H9 (cell line): Measurements from ENCODE around the gene ZNF217. TPM values are rescaled to one million over a fixed set of nuclear protein-coding genes. Genes with fewer than 3 reads are reported as not detected.

Source experiments
- DNase-seq: peaks from one replicate; pipeline ENCODE4 v3.0.0-alpha.2; 2017
- H2AFZ ChIP-seq: one replicate; pipeline ENCODE4 v1.6.1; 2013; ENCODE audit warnings: mild to moderate bottlenecking, low read length, control low read depth, moderate library complexity
- H2AK5ac ChIP-seq: 2 replicates; pipeline ENCODE4 v1.6.1; 2013; ENCODE audit warnings: low read length, control low read depth, mixed read lengths; ENCODE audit not compliant: insufficient read length
- H2BK120ac ChIP-seq: one replicate; pipeline ENCODE4 v1.6.1; 2013; ENCODE audit warnings: low read depth, mild to moderate bottlenecking, low read length, control low read depth, inconsistent platforms; ENCODE audit not compliant: poor library complexity, severe bottlenecking
- H2BK12ac ChIP-seq: 2 replicates; pipeline ENCODE4 v1.6.1; 2013; ENCODE audit warnings: low read length, control low read depth, mixed read lengths, low read depth; ENCODE audit not compliant: insufficient read length
- H2BK15ac ChIP-seq: 2 replicates; pipeline ENCODE4 v1.6.1; 2013; ENCODE audit warnings: low read depth, low read length, control low read depth
- H2BK20ac ChIP-seq: one replicate; pipeline ENCODE4 v1.6.1; 2013; ENCODE audit warnings: low read depth, mild to moderate bottlenecking, low read length, control low read depth, inconsistent platforms; ENCODE audit not compliant: poor library complexity, severe bottlenecking
- H2BK5ac ChIP-seq: 2 replicates; pipeline ENCODE4 v1.6.1; 2013; ENCODE audit warnings: low read length, control low read depth, mixed read lengths; ENCODE audit not compliant: insufficient read length
- H3K14ac ChIP-seq: 2 replicates; pipeline ENCODE4 v1.6.1; 2013; ENCODE audit warnings: low read length, control low read depth; ENCODE audit not compliant: insufficient read depth
- H3K18ac ChIP-seq: 2 replicates; pipeline ENCODE4 v1.6.1; 2013; ENCODE audit warnings: low read depth, mild to moderate bottlenecking, mixed read lengths, low read length, control low read depth; ENCODE audit not compliant: insufficient read length
- H3K23ac ChIP-seq: 2 replicates; pipeline ENCODE4 v1.6.1; 2013; ENCODE audit warnings: low read length, control low read depth, mixed read lengths, low read depth; ENCODE audit not compliant: insufficient read length
- H3K23me2 ChIP-seq: 2 replicates; pipeline ENCODE4 v1.6.1; 2013; ENCODE audit warnings: low read depth, mild to moderate bottlenecking, mixed read lengths, low read length, control low read depth; ENCODE audit not compliant: insufficient read length, poor library complexity, severe bottlenecking
- H3K27ac ChIP-seq: 2 replicates; pipeline ENCODE4 v1.5.1; 2013; ENCODE audit warnings: low read length, control low read depth, mixed read lengths, low read depth; ENCODE audit not compliant: insufficient read length
- H3K27me3 ChIP-seq: 2 replicates; pipeline ENCODE4 v1.6.1; 2013; ENCODE audit warnings: low read length, control low read depth, inconsistent platforms; ENCODE audit not compliant: insufficient read depth
- H3K4ac ChIP-seq: 2 replicates; pipeline ENCODE4 v1.6.1; 2013; ENCODE audit warnings: low read depth, mild to moderate bottlenecking, control low read depth, inconsistent platforms, low read length, moderate library complexity
- H3K4me1 ChIP-seq: 2 replicates; pipeline ENCODE4 v1.6.1; 2013; ENCODE audit warnings: low read length, control low read depth, inconsistent platforms; ENCODE audit not compliant: insufficient read depth
- H3K4me2 ChIP-seq: 2 replicates; pipeline ENCODE4 v1.6.1; 2013; ENCODE audit warnings: low read length, control low read depth, mixed read lengths; ENCODE audit not compliant: insufficient read length, insufficient read depth
- H3K56ac ChIP-seq: 2 replicates; pipeline ENCODE4 v1.6.1; 2013; ENCODE audit warnings: low read depth, mild to moderate bottlenecking, mixed read lengths, low read length, control low read depth; ENCODE audit not compliant: insufficient read length
- H3K79me1 ChIP-seq: 2 replicates; pipeline ENCODE4 v1.6.1; 2013; ENCODE audit warnings: low read depth, mild to moderate bottlenecking, moderate library complexity, low read length, control low read depth, inconsistent platforms; ENCODE audit not compliant: insufficient read depth, poor library complexity, severe bottlenecking
- H3K79me2 ChIP-seq: 2 replicates; pipeline ENCODE4 v1.6.1; 2013; ENCODE audit warnings: low read length, control low read depth, inconsistent platforms; ENCODE audit not compliant: insufficient read depth
- H3K9ac ChIP-seq: 2 replicates; pipeline ENCODE4 v1.6.1; 2013; ENCODE audit warnings: low read length, control low read depth, mixed read lengths; ENCODE audit not compliant: insufficient read length; ENCODE audit errors: extremely low read depth
- H3K9me3 ChIP-seq: one replicate; pipeline ENCODE4 v1.6.1; 2013; ENCODE audit warnings: low read depth, low read length, inconsistent platforms; ENCODE audit not compliant: control insufficient read depth
- H3T11ph ChIP-seq: one replicate; pipeline ENCODE4 v1.6.1; 2013; ENCODE audit warnings: mild to moderate bottlenecking, low read length, control low read depth, inconsistent platforms
- H4K20me1 ChIP-seq: one replicate; pipeline ENCODE4 v1.6.1; 2013; ENCODE audit not compliant: control insufficient read depth, insufficient read length, insufficient read depth
- H4K5ac ChIP-seq: 2 replicates; pipeline ENCODE4 v1.6.1; 2013; ENCODE audit warnings: low read depth, mild to moderate bottlenecking, mixed read lengths, low read length, control low read depth; ENCODE audit not compliant: insufficient read length
- H4K8ac ChIP-seq: replicated peaks from 2 replicates; pipeline ENCODE4 v1.6.1; 2013; ENCODE audit warnings: low read length, control low read depth, mixed read lengths, low read depth; ENCODE audit not compliant: insufficient read length
- H4K91ac ChIP-seq: 2 replicates; pipeline ENCODE4 v1.6.1; 2013; ENCODE audit warnings: low read depth, mild to moderate bottlenecking, moderate library complexity, mixed read lengths, low read length, control low read depth; ENCODE audit not compliant: insufficient read length
- H3K27ac Mint-ChIP-seq, 3 experiments: 2 replicates in 2 of 3; 3 replicates in 1 of 3; pipeline ENCODE4 v1.8.0; 2020 to 2021; ENCODE audit warnings: mixed read lengths in 3 of 3, mild to moderate bottlenecking in 1 of 3, moderate library complexity in 1 of 3
- H3K27me3 Mint-ChIP-seq: 2 replicates; pipeline ENCODE4 v1.8.0; 2021; ENCODE audit warnings: low read depth, mild to moderate bottlenecking, moderate library complexity, mixed read lengths
- H3K36me3 Mint-ChIP-seq, 3 experiments: 2 replicates in 2 of 3; 3 replicates in 1 of 3; pipeline ENCODE4 v1.8.0; 2020 to 2021; ENCODE audit warnings: low read depth in 3 of 3, mixed read lengths in 3 of 3; ENCODE audit not compliant: insufficient read depth in 1 of 3
- H3K4me1 Mint-ChIP-seq, 2 experiments: 2 replicates each; pipeline ENCODE4 v1.8.0; 2020; ENCODE audit warnings: mixed read lengths in 2 of 2
- H3K4me3 Mint-ChIP-seq, 2 experiments: 2 replicates in 1 of 2; 3 replicates in 1 of 2; pipeline ENCODE4 v1.8.0; 2020 to 2021; ENCODE audit warnings: mild to moderate bottlenecking in 2 of 2, mixed read lengths in 2 of 2, moderate library complexity in 1 of 2
- H3K9me3 Mint-ChIP-seq, 2 experiments: 2 replicates in 1 of 2; 3 replicates in 1 of 2; pipeline ENCODE4 v1.8.0; 2020; ENCODE audit warnings: mild to moderate bottlenecking in 2 of 2, mixed read lengths in 2 of 2, moderate library complexity in 1 of 2
- CTCF ChIP-seq: fragments of 200-600 bp; sonication (generic); conservative IDR thresholded peaks from 3 replicates; pipeline ENCODE4 v1.8.0; 2021; ENCODE audit warnings: antibody characterized with exemption, mild to moderate bottlenecking
- WGBS: extraction: QIAGEN DNeasy Blood & Tissue Kit; methylation state at CpG from one replicate; pipeline ENCODE4 v1.1.7; 2013; ENCODE audit warnings: missing lambda C conversion rate, low lambda C conversion rate, mixed read lengths; ENCODE audit not compliant: insufficient read length; ENCODE audit errors: extremely low coverage; 5-methylcytosine and 5-hydroxymethylcytosine counted together
- total RNA-seq: library from RNA; stranded (reverse); gene quantifications from 2 replicates; pipeline ENCODE4 v1.2.1, GENCODE V29; 2021

The ZNF217 gene
- total RNA-seq, 1 experiment from 2014 or later = 82.8 TPM

GRCh38 chr20:53599378-53599777 lies 5.7 kb upstream of the ZNF217 start:
- peak overlapping the region in 2 of 3 experiments; percentile 2 to 7; a peak in 4 of 7 replicates for H3K27ac Mint-ChIP-seq
- H2BK5ac ChIP-seq = no peak overlapping the region

More at GRCh38 chr20:53599378-53599777, 5.7 kb upstream of the ZNF217 start:
- Histone ChIP-seq H3K56ac (no peak overlapping the region), H2BK120ac (no peak overlapping the region), H3K23ac (no peak overlapping the region), H4K5ac (no peak overlapping the region), H4K20me1 (no peaks in the 10 kb centered on the region), H3K4me1 (peaks cover 11% of the 10 kb centered on the region; the same call in 1 of the 2 replicates), H4K91ac (no peak overlapping the region), H3K18ac (no peak overlapping the region), H3K9ac (no peak overlapping the region), H3K23me2 (peaks cover 3% of the 10 kb centered on the region), H3K27me3 (no peaks in the 10 kb centered on the region), H3K4ac (no peak overlapping the region), H2AK5ac (no peak overlapping the region), H2AFZ (peak overlapping the region; percentile 29), H3K14ac (no peak overlapping the region; the same call in 1 of the 2 replicates), H3T11ph (no peak overlapping the region), H2BK15ac (no peak overlapping the region), H2BK12ac (no peak overlapping the region), H3K9me3 (no peaks in the 10 kb centered on the region), H2BK20ac (no peak overlapping the region), H3K27ac (no peak overlapping the region), H3K4me2 (no peak overlapping the region), H3K79me2 (no peaks in the 10 kb centered on the region), H3K79me1 (no peaks in the 10 kb centered on the region), H4K8ac (no peak overlapping the region)
- Mint-ChIP-seq H3K4me3 (no peak overlapping the region), H3K4me1 (peaks cover 47 to 48% of the 10 kb centered on the region in 2 experiments), H3K36me3 (peaks cover 0 to 4% (median 2%) of the 10 kb centered on the region in 3 experiments; a peak in 1 of 7 replicates), H3K27me3 (no peaks in the 10 kb centered on the region), H3K9me3 (no peaks in the 10 kb centered on the region; a peak in 1 of 5 replicates)
- WGBS = no CpG with 5 or more reads among the region's 4 CpGs
- no peak for TF ChIP-seq CTCF
- no peak for DNase-seq
